SK-N-SH (cell line): ENCODE measurements around the gene GPR75. TPM values are rescaled to one million over a fixed set of nuclear protein-coding genes. Genes with fewer than 3 reads are reported as not detected.

Experiments
- CTCF ChIA-PET: fragments of 300-600, 350-600 bp; formaldehyde crosslinking; extraction: SDS; loops from one replicate; lab custom pipeline; 2021; lab: Yijun Ruan, JAX
- POLR2A ChIA-PET: fragments of 350-600 bp; sonication (Branson Sonifier 250); formaldehyde crosslinking; extraction: SDS; loops from one replicate; lab custom pipeline; 2020; ENCODE audit warnings: antibody characterized with exemption, inconsistent platforms; lab: Yijun Ruan, JAX
- DNase-seq: peaks from one replicate; pipeline ENCODE4 v3.0.0; 2012
- H2AFZ ChIP-seq: fragments of 200-600 bp; sonication (generic); 2 replicates; pipeline ENCODE4 v1.8.1; 2016; ENCODE audit warnings: antibody characterized with exemption, mild to moderate bottlenecking, low read depth
- H3F3A ChIP-seq: fragments of 200-600 bp; sonication (generic); replicated peaks from 2 replicates; pipeline ENCODE3; 2016; ENCODE audit warnings: antibody characterized with exemption, mild to moderate bottlenecking; ENCODE audit not compliant: insufficient read depth
- H3K27ac ChIP-seq, 2 experiments: fragments of 200-500 bp in 1 of 2; fragments of 200-600 bp in 1 of 2; sonication (Bioruptor generic) in 1 of 2; sonication (generic), shearing (Covaris generic) in 1 of 2; 2 replicates each; pipeline versions ENCODE4 v1.5.1 to v1.6.1; 2014 to 2016; ENCODE audit warnings: low read depth in 2 of 2, inconsistent platforms in 1 of 2, low read length in 1 of 2, mild to moderate bottlenecking in 1 of 2, mixed read lengths in 1 of 2
- H3K27me3 ChIP-seq: fragments of 200-600 bp; sonication (generic), shearing (Covaris generic); 2 replicates; pipeline ENCODE4 v1.6.1; 2016; ENCODE audit warnings: mixed run types; ENCODE audit not compliant: insufficient read depth
- H3K36me3 ChIP-seq, 2 experiments: fragments of 200-500 bp in 1 of 2; fragments of 200-600 bp in 1 of 2; sonication (Bioruptor generic) in 1 of 2; sonication (generic) in 1 of 2; replicated peaks in 1 of 2; 2 replicates each; pipeline versions ENCODE3 to v1.5.1; 2014 to 2016; ENCODE audit warnings: low read length in 1 of 2, mild to moderate bottlenecking in 1 of 2; ENCODE audit not compliant: insufficient read depth in 2 of 2, control insufficient read depth in 1 of 2
- H3K4me1 ChIP-seq, 2 experiments: fragments of 200-500 bp in 1 of 2; fragments of 200-600 bp in 1 of 2; sonication (Bioruptor generic) in 1 of 2; sonication (generic), shearing (Covaris generic) in 1 of 2; 2 replicates each; pipeline versions ENCODE4 v1.5.1 to v1.6.1; 2014 to 2016; ENCODE audit warnings: low read depth in 1 of 2, low read length in 1 of 2, mixed run types in 1 of 2; ENCODE audit not compliant: insufficient read depth in 2 of 2, control insufficient read depth in 1 of 2
- H3K4me2 ChIP-seq: fragments of 200-600 bp; sonication (generic), shearing (Covaris generic); 2 replicates; pipeline ENCODE4 v1.6.1; 2017; ENCODE audit warnings: mixed run types
- H3K4me3 ChIP-seq, 2 experiments: fragments of 200-500 bp in 1 of 2; fragments of 200-600 bp in 1 of 2; sonication (Bioruptor generic) in 1 of 2; sonication (generic), shearing (Covaris generic) in 1 of 2; 2 replicates each; pipeline versions ENCODE4 v1.5.1 to v1.8.1; 2014 to 2016; ENCODE audit warnings: low read depth in 2 of 2, inconsistent platforms in 1 of 2, low read length in 1 of 2, mild to moderate bottlenecking in 1 of 2, mixed read lengths in 1 of 2, moderate library complexity in 1 of 2
- H3K79me2 ChIP-seq: fragments of 200-600 bp; sonication (generic); 2 replicates; pipeline ENCODE4 v1.8.1; 2017; ENCODE audit warnings: mild to moderate bottlenecking; ENCODE audit not compliant: insufficient read depth
- H3K9ac ChIP-seq: fragments of 200-600 bp; sonication (generic); 2 replicates; pipeline ENCODE4 v1.6.1; 2017; ENCODE audit warnings: mixed run types
- H3K9me2 ChIP-seq: fragments of 200-600 bp; sonication (generic); 2 replicates; pipeline ENCODE4 v1.6.1; 2017; ENCODE audit warnings: mixed run types
- H3K9me3 ChIP-seq: fragments of 200-600 bp; sonication (generic); 2 replicates; pipeline ENCODE4 v1.6.1; 2017; ENCODE audit warnings: mixed run types, mild to moderate bottlenecking, moderate library complexity
- H4K20me1 ChIP-seq: fragments of 200-600 bp; sonication (generic); 2 replicates; pipeline ENCODE4 v1.6.1; 2017; ENCODE audit warnings: mild to moderate bottlenecking, mixed run types; ENCODE audit not compliant: insufficient read depth
- ELF1 ChIP-seq: IDR thresholded peaks from 2 replicates; pipeline ENCODE4 v1.4.0; 2012
- EP300 ChIP-seq, 2 experiments: IDR thresholded peaks; 2 replicates each; pipeline versions ENCODE4 v1.4.0 to v1.6.1; 2012; ENCODE audit warnings: borderline replicate concordance in 1 of 2, low read depth in 1 of 2, low read length in 1 of 2
- EZH2phosphoT487 ChIP-seq: fragments of 200-600 bp; sonication (generic); IDR thresholded peaks from 2 replicates; pipeline ENCODE4 v1.6.1; 2017; ENCODE audit warnings: low read depth, mixed run types, mild to moderate bottlenecking, antibody characterized with exemption, moderate library complexity, borderline replicate concordance
- FOSL2 ChIP-seq: IDR thresholded peaks from 2 replicates; pipeline ENCODE4 v1.4.0; 2012; ENCODE audit warnings: low read depth, mild to moderate bottlenecking, moderate library complexity, borderline replicate concordance
- IRF3 ChIP-seq: fragments of 150-350 bp; IDR thresholded peaks from 2 replicates; pipeline ENCODE4 v1.6.1; 2016; ENCODE audit warnings: mild to moderate bottlenecking, low read depth, low read length
- JUND ChIP-seq: IDR thresholded peaks from 2 replicates; pipeline ENCODE4 v1.4.0; 2012
- MEF2A ChIP-seq: IDR thresholded peaks from 2 replicates; pipeline ENCODE4 v1.4.0; 2012; ENCODE audit warnings: low read depth, borderline replicate concordance
- NFIC ChIP-seq: IDR thresholded peaks from 2 replicates; pipeline ENCODE4 v1.4.0; 2012; ENCODE audit warnings: borderline replicate concordance
- PBX3 ChIP-seq: IDR thresholded peaks from 2 replicates; pipeline ENCODE4; 2012
- RAD21 ChIP-seq: IDR thresholded peaks from 2 replicates; pipeline ENCODE4 v1.6.1; 2012; ENCODE audit warnings: mild to moderate bottlenecking, low read length
- RCOR1 ChIP-seq: fragments of 150-350 bp; IDR thresholded peaks from 2 replicates; pipeline ENCODE4 v1.6.1; 2017; ENCODE audit warnings: antibody characterized with exemption, low read length
- REST ChIP-seq: IDR thresholded peaks from 2 replicates; pipeline ENCODE4 v1.6.1; 2012; ENCODE audit warnings: mild to moderate bottlenecking, low read depth, low read length, moderate library complexity
- RFX5 ChIP-seq: IDR thresholded peaks from 2 replicates; pipeline ENCODE4 v1.6.1; 2012; ENCODE audit warnings: mild to moderate bottlenecking, improper control_type of control experiment, low read length
- RXRA ChIP-seq: IDR thresholded peaks from 2 replicates; pipeline ENCODE4 v1.4.0; 2012; ENCODE audit warnings: low read depth, mild to moderate bottlenecking, borderline replicate concordance
- YY1 ChIP-seq: IDR thresholded peaks from 2 replicates; pipeline ENCODE4 v1.4.0; 2012; ENCODE audit warnings: low read depth, mild to moderate bottlenecking
- ZBTB33 ChIP-seq: IDR thresholded peaks from 2 replicates; pipeline ENCODE4 v1.4.0; 2012; ENCODE audit warnings: low read depth, borderline replicate concordance
- WGBS: methylation state at CpG from one replicate; pipeline ENCODE4 v1.1.6; 2017; ENCODE audit warnings: low lambda C conversion rate; 5-methylcytosine and 5-hydroxymethylcytosine counted together
- polyA plus RNA-seq, 3 experiments: library from polyadenylated mRNA; depleted of rRNA; stranded (reverse); fragments of >200 nt; gene quantifications; 2 replicates each; pipeline ENCODE4 v1.2.3, GENCODE V29; 2012

The GPR75 gene
- polyA plus RNA-seq, 1 of the 3 experiments (the other 2 are of a cell fraction), result 1.8 TPM

- CTCF ChIA-PET, result no interaction called here
- H3K79me2 ChIP-seq, result 0 out of 2 replicates have a peak, but pooled peaks cover 4% of the 10 kb centered on the region
- whole genome bisulfite sequencing, result 99% methylated on average over 2 of the region's 2 CpGs
- H4K20me1 ChIP-seq, result no peaks in the 10 kb centered on the region
- no peak overlapping the region for H3K27ac ChIP-seq
- H3K9me2 ChIP-seq, result no peaks in the 10 kb centered on the region
- H2AFZ ChIP-seq, result no peak overlapping the region
- POLR2A ChIA-PET, result no interaction called here
- H3K4me1 ChIP-seq, result no peaks in the 10 kb centered on the region
- H3K36me3 ChIP-seq, result peaks cover 5 to 18% of the 10 kb centered on the region in 2 experiments
- H3F3A ChIP-seq, result no peaks in the 10 kb centered on the region
- no peak overlapping the region for H3K9ac ChIP-seq
- no peaks in the 10 kb centered on the region for H3K27me3 ChIP-seq
- H3K4me3 ChIP-seq, result no peak overlapping the region
- no peak overlapping the region for H3K4me2 ChIP-seq
- no peak for TF ChIP-seq RFX5
- TF ChIP-seq EZH2phosphoT487, result no peak
- no peak for TF ChIP-seq YY1
- no peak for TF ChIP-seq IRF3
- TF ChIP-seq RXRA, result no peak
- TF ChIP-seq FOSL2, result no peak
- TF ChIP-seq REST, result no peak
- no peak for TF ChIP-seq PBX3
- no peak for TF ChIP-seq NFIC
- TF ChIP-seq RCOR1, result no peak
- TF ChIP-seq EP300 (IDR thresholded peaks at IDR 0.05; ENCODE audit: borderline replicate concordance in 1 of 2, low read depth in 1 of 2, low read length in 1 of 2), result no peak
- no peak for TF ChIP-seq MEF2A
- TF ChIP-seq JUND, result no peak
- TF ChIP-seq ZBTB33, result no peak
- no peak for TF ChIP-seq RAD21
- TF ChIP-seq ELF1, result no peak
- no peaks in the 10 kb centered on the region for H3K9me3 ChIP-seq
- DNase-seq, result no peak
These were observed 11.7 kb downstream of the GPR75 start for GRCh38 chr2:53848062-53848461.
